ENCODE results near the gene SPRR2D. TPM values are rescaled to one million over a fixed set of nuclear protein-coding genes. Genes with fewer than 3 reads are reported as not detected.
"Not testable (repeated sequence)": the region's sequence is repeated elsewhere in the genome, so short reads cannot be mapped to it uniquely, and the experiment has no call there.

Gene SPRR2D
- total RNA-seq, 1 donor from 2014 or later: 2.4 TPM

- TF ChIP-seq CTCF (IDR thresholded peaks at IDR 0.05; ENCODE audit: insufficient read depth, low read length, severe bottlenecking): no peak
- no peaks in the 10 kb centered on the region for H3K27me3 ChIP-seq (ENCODE audit: control insufficient read depth, insufficient read depth, low read length)
- peak; percentile 40 for DNase-seq (ENCODE audit: low read depth)
- peak; percentile 43 for FAIRE-seq
- H3K4me3 ChIP-seq (ENCODE audit: low read depth, low read length): no peak overlapping the region
- no peaks in the 10 kb centered on the region for H3K36me3 ChIP-seq (ENCODE audit: control insufficient read depth, insufficient read depth, low read length)
Observed at GRCh38 chr1:153024413-153024812, 16.5 kb downstream of the SPRR2D start.

DNA sequence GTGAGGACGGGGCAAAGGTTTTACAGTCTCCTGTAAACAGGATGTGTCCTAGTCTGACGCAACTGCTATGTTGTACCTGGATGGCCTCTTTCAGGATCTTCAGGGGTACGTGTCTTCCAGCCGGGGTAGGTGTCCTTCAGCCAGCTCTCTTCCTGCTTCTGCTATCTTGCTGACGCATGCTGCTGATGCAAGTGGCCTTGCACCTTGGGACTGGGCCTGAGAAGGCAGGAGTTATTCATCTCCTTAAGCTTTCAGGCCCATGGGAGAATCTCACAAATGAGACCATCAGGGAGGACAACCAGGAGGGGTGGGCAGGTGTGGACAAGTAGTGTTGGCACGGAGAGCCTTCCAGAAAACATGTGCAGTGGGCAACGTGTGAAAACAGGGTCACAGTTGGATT lies 17.8 kb downstream of the SPRR2D start:
- TF ChIP-seq CTCF (IDR thresholded peaks at IDR 0.05; ENCODE audit: insufficient read depth, low read length, severe bottlenecking): no peak
- peaks cover 3% of the 10 kb centered on the region for H3K27me3 ChIP-seq (ENCODE audit: control insufficient read depth, insufficient read depth, low read length)
- H3K4me3 ChIP-seq (ENCODE audit: low read depth, low read length): no peak overlapping the region
- FAIRE-seq (no peak), DNase-seq (ENCODE audit: low read depth) (no peak)
- H3K36me3 ChIP-seq (ENCODE audit: control insufficient read depth, insufficient read depth, low read length): no peaks in the 10 kb centered on the region

DNA sequence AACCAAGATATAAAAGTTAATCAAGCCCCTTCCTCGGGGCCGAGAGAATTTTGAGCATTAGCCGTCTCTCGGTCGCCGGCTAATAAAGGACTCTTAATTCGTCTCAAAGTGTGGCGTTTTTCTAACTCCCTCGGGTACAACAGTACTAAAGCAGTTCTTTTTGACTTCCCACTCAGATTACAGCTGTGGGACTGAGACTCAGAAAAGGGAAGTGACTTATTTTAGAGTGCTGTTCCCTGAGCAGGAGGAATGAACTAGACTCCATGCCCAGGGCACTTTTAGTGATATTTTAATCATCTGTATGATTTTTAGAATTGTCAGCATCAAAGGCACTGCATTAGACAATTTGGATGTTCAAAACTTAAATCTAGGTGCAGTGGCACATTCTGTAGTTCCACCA lies 18.6 kb downstream of the SPRR2D start:
- H3K4me3 ChIP-seq (ENCODE audit: low read depth, low read length); H3K27me3 ChIP-seq (ENCODE audit: control insufficient read depth, insufficient read depth, low read length); H3K36me3 ChIP-seq (ENCODE audit: control insufficient read depth, insufficient read depth, low read length); DNase-seq (ENCODE audit: low read depth); FAIRE-seq: not testable (repeated sequence)

- H3K36me3 ChIP-seq (ENCODE audit: control insufficient read depth, insufficient read depth, low read length); FAIRE-seq; H3K27me3 ChIP-seq (ENCODE audit: control insufficient read depth, insufficient read depth, low read length); DNase-seq (ENCODE audit: low read depth); H3K4me3 ChIP-seq (ENCODE audit: low read depth, low read length): not testable (repeated sequence)
Observed at GRCh38 chr1:153021829-153022228, 19.1 kb downstream of the SPRR2D start.

DNA sequence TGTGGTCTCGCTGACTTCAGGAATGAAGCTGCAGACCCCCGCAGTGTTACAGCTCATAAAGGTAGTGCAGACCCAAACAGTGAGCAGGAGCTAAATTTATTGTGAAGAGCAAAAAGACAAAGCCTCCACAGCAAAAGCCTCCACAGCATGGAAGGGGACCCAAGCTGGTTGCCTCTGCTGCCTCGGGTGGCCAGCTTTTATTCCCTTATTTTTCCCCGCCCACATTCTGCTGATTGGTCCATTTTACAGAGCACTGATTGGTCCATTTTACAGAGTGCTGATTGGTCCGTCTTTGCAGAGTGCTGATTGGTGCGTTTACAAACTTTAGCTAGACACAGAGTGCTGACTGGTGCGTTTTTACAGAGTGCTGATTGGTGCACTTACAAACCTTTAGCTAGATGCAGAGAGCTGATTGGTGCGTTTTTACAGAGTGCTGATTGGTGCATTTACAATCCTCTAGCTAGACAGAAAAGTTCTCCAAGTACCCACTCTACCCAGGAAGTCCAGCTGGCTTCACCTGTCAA lies 29.6 kb downstream of the SPRR2D start:
- not testable (repeated sequence) for H3K4me3 ChIP-seq (ENCODE audit: low read depth, low read length); FAIRE-seq; DNase-seq (ENCODE audit: low read depth); H3K27me3 ChIP-seq (ENCODE audit: control insufficient read depth, insufficient read depth, low read length); H3K36me3 ChIP-seq (ENCODE audit: control insufficient read depth, insufficient read depth, low read length)

GRCh38 chr1:153001382-153001781 lies 39.5 kb downstream of the SPRR2D start, which contains the start of gene SPRR3:
Gene SPRR3 (plus strand): TSS chr1:153001749. CDS start chr1:153003021, 1,272 bp downstream.
- no peak for FAIRE-seq
- Histone ChIP-seq H3K4me3 (ENCODE audit: low read depth, low read length) (no peak within 1 kb of the TSS), H3K27me3 (ENCODE audit: control insufficient read depth, insufficient read depth, low read length) (no peaks in the 10 kb centered on the region), H3K36me3 (ENCODE audit: control insufficient read depth, insufficient read depth, low read length) (no peaks in the 10 kb centered on the region)
- no peak for TF ChIP-seq CTCF (IDR thresholded peaks at IDR 0.05; ENCODE audit: insufficient read depth, low read length, severe bottlenecking)
- no peak for DNase-seq (ENCODE audit: low read depth)

- no peaks in the 10 kb centered on the region for H3K36me3 ChIP-seq (ENCODE audit: control insufficient read depth, insufficient read depth, low read length)
- no peak for TF ChIP-seq CTCF (IDR thresholded peaks at IDR 0.05; ENCODE audit: insufficient read depth, low read length, severe bottlenecking)
- no peaks in the 10 kb centered on the region for H3K27me3 ChIP-seq (ENCODE audit: control insufficient read depth, insufficient read depth, low read length)
- DNase-seq (ENCODE audit: low read depth): peak; percentile 51
- H3K4me3 ChIP-seq (ENCODE audit: low read depth, low read length): no peak overlapping the region
- peak; percentile 64 for FAIRE-seq
Observed at GRCh38 chr1:153000294-153000693, 40.6 kb downstream of the SPRR2D start.
